SU-DHL-6 (cell line): Measurements from ENCODE around the gene RIC1.
"Not testable (repeated sequence)": the region's sequence is repeated elsewhere in the genome, so short reads cannot be mapped to it uniquely, and the experiment has no call there.

Experiments used
- H2AFZ ChIP-seq: fragments of 200-600 bp; sonication (generic); 2 replicates; pipeline ENCODE4 v1.6.1; 2014; ENCODE audit warnings: low read depth, mild to moderate bottlenecking, moderate library complexity, mixed read lengths, antibody characterized with exemption, low read length; ENCODE audit not compliant: severe bottlenecking
- H3F3A ChIP-seq: fragments of 200-600 bp; shearing (Covaris generic); 2 replicates; pipeline ENCODE4 v1.6.0; 2016; ENCODE audit warnings: antibody characterized with exemption, mild to moderate bottlenecking; ENCODE audit not compliant: insufficient read depth
- H3K27ac ChIP-seq: fragments of 200-600 bp; sonication (generic); 2 replicates; pipeline ENCODE4 v1.5.1; 2016; ENCODE audit warnings: low read depth, mild to moderate bottlenecking, low read length, moderate library complexity, mixed read lengths
- H3K27me3 ChIP-seq: fragments of 200-600 bp; sonication (generic), shearing (Covaris generic); 2 replicates; pipeline ENCODE4 v1.6.0; 2014; ENCODE audit warnings: mild to moderate bottlenecking, low read length
- H3K36me3 ChIP-seq: fragments of 200-600 bp; sonication (generic); 2 replicates; pipeline ENCODE4 v1.6.1; 2014; ENCODE audit warnings: mild to moderate bottlenecking, low read length, mixed read lengths
- H3K4me2 ChIP-seq: fragments of 300-600, 200-600 bp; shearing (Covaris generic), sonication (generic); 2 replicates; pipeline ENCODE4 v1.6.0; 2014; ENCODE audit warnings: low read length, low read depth, mild to moderate bottlenecking; ENCODE audit not compliant: poor library complexity, severe bottlenecking
- H3K4me3 ChIP-seq: fragments of 200-600 bp; sonication (generic); 2 replicates; pipeline ENCODE4 v1.5.1; 2014; ENCODE audit warnings: antibody characterized with exemption, low read length, mild to moderate bottlenecking, mixed read lengths; ENCODE audit not compliant: insufficient read depth, poor library complexity, severe bottlenecking
- H3K79me2 ChIP-seq: fragments of 200-600 bp; sonication (generic); 2 replicates; pipeline ENCODE4 v1.6.1; 2014; ENCODE audit warnings: mild to moderate bottlenecking, low read length, moderate library complexity; ENCODE audit not compliant: insufficient read depth
- H3K9ac ChIP-seq: fragments of 200-600 bp; sonication (generic); 2 replicates; pipeline ENCODE4 v1.7.0; 2014; ENCODE audit warnings: mild to moderate bottlenecking, low read length
- H3K9me2 ChIP-seq: fragments of 200-600 bp; sonication (generic); replicated peaks from 2 replicates; pipeline ENCODE4 v1.6.1; 2014; ENCODE audit warnings: low read length; ENCODE audit not compliant: insufficient read depth
- H3K9me3 ChIP-seq: fragments of 200-600 bp; sonication (generic); 2 replicates; pipeline ENCODE4 v1.6.1; 2014; ENCODE audit warnings: low read length, mixed read lengths; ENCODE audit not compliant: insufficient read depth
- H4K20me1 ChIP-seq: fragments of 200-600 bp; sonication (generic); 2 replicates; pipeline ENCODE4 v1.6.1; 2014; ENCODE audit warnings: low read depth, mild to moderate bottlenecking, antibody characterized with exemption, low read length, moderate library complexity, mixed read lengths
- CTCF ChIP-seq: fragments of 200-600 bp; sonication (generic); IDR thresholded peaks from one replicate; pipeline ENCODE4 v1.5.1; 2017; ENCODE audit warnings: antibody characterized with exemption, mild to moderate bottlenecking, low read length, moderate library complexity; ENCODE audit not compliant: insufficient read depth, poor library complexity, severe bottlenecking
- EZH2phosphoT487 ChIP-seq: fragments of 200-600 bp; sonication (generic), shearing (Covaris generic); conservative IDR thresholded peaks from 2 replicates; pipeline ENCODE4 v1.6.1; 2018; ENCODE audit warnings: mild to moderate bottlenecking, antibody characterized with exemption, low read length, moderate library complexity, mixed read lengths

Gene RIC1

GRCh38 chr9:5767968-5768932 lies 139.3 kb downstream of the RIC1 start:
- Histone ChIP-seq H3K9ac (no peak overlapping the region), H3K4me2 (no peak overlapping the region), H3K4me3 (no peak overlapping the region), H3K27ac (no peak overlapping the region), H4K20me1 (no peaks in the 10 kb centered on the region), H3K79me2 (no peaks in the 10 kb centered on the region), H3K9me3 (no peaks in the 10 kb centered on the region), H3K36me3 (peaks cover 76% of the 10 kb centered on the region), H3F3A (no peaks in the 10 kb centered on the region; the same call in 1 of the 2 replicates), H3K9me2 (no peaks in the 10 kb centered on the region), H3K27me3 (no peaks in the 10 kb centered on the region), H2AFZ (no peak overlapping the region)
- TF ChIP-seq EZH2phosphoT487 (no peak), CTCF (no peak)

- Histone ChIP-seq H3K9me3 (peaks cover 4% of the 10 kb centered on the region; the same call in 1 of the 2 replicates), H4K20me1 (no peaks in the 10 kb centered on the region), H2AFZ (no peak overlapping the region), H3K9me2 (no peaks in the 10 kb centered on the region), H3K4me3 (no peak overlapping the region), H3F3A (peaks cover 5% of the 10 kb centered on the region; the same call in 1 of the 2 replicates), H3K79me2 (no peaks in the 10 kb centered on the region), H3K27me3 (no peaks in the 10 kb centered on the region), H3K27ac (no peak overlapping the region), H3K9ac (no peak overlapping the region), H3K4me2 (no peak overlapping the region), H3K36me3 (peaks cover 95% of the 10 kb centered on the region)
- TF ChIP-seq CTCF: peak; percentile 8
- TF ChIP-seq EZH2phosphoT487: no peak
Observed at GRCh38 chr9:5773324-5773999, 144.6 kb downstream of the RIC1 start.

- Histone ChIP-seq H3K9me3 (peaks cover 9% of the 10 kb centered on the region; the same call in 1 of the 2 replicates), H2AFZ (no peak overlapping the region), H4K20me1 (no peaks in the 10 kb centered on the region), H3K4me2 (no peak overlapping the region), H3K9ac (no peak overlapping the region), H3K79me2 (peaks cover 6% of the 10 kb centered on the region; the same call in 1 of the 2 replicates), H3F3A (peaks cover 5% of the 10 kb centered on the region; the same call in 1 of the 2 replicates), H3K36me3 (peaks cover 66% of the 10 kb centered on the region), H3K27ac (no peak overlapping the region), H3K9me2 (no peaks in the 10 kb centered on the region), H3K4me3 (no peak overlapping the region), H3K27me3 (no peaks in the 10 kb centered on the region)
- TF ChIP-seq CTCF (no peak), EZH2phosphoT487 (no peak)
Observed at GRCh38 chr9:5778805-5779204, 149.9 kb downstream of the RIC1 start.

GRCh38 chr9:5779705-5780218 lies 150.9 kb downstream of the RIC1 start:
- H3K9ac ChIP-seq, H3K79me2 ChIP-seq, H3F3A ChIP-seq, H2AFZ ChIP-seq, H3K9me2 ChIP-seq, H3K9me3 ChIP-seq, H3K27ac ChIP-seq, H3K4me3 ChIP-seq, H4K20me1 ChIP-seq, H3K27me3 ChIP-seq, H3K4me2 ChIP-seq: not testable (repeated sequence)
- H3K36me3 ChIP-seq: peaks cover 56% of the 10 kb centered on the region

GRCh38 chr9:5783420-5783819 lies 154.5 kb downstream of the RIC1 start:
- not testable (repeated sequence) for H3K79me2 ChIP-seq, H3K4me3 ChIP-seq, H3K9me2 ChIP-seq, H4K20me1 ChIP-seq, H2AFZ ChIP-seq, H3K4me2 ChIP-seq, H3F3A ChIP-seq, H3K27ac ChIP-seq, H3K9ac ChIP-seq, H3K9me3 ChIP-seq, H3K27me3 ChIP-seq
- H3K36me3 ChIP-seq: peaks cover 25% of the 10 kb centered on the region
